ENCODE data around the gene NT5M.

The NT5M gene

DNA sequence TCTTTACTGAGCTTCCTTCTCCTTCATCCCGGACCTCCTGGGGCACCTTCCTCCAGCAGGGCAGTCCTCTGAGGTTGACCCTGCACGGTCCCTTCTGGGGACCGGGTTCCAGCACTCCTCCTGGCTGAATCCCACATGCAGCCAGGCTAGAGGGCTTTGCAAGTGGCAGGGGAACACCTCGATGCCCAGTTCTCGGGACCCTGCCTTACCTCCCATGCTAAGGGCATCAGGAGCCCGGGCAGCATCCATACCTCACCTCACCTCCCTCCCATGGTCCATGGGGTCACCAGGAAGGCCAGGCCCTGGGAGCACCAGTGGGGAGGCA is 81.1 kb downstream of the NT5M start:
- ChIA-PET CTCF (no interaction called here), POLR2A (ENCODE audit: low non-redundant PET) (no interaction called here)
- H3K27ac ChIP-seq = no peak overlapping the region
- DNase-seq (ENCODE audit: low spot score) = no peak
- TF ChIP-seq, protein P1, sequence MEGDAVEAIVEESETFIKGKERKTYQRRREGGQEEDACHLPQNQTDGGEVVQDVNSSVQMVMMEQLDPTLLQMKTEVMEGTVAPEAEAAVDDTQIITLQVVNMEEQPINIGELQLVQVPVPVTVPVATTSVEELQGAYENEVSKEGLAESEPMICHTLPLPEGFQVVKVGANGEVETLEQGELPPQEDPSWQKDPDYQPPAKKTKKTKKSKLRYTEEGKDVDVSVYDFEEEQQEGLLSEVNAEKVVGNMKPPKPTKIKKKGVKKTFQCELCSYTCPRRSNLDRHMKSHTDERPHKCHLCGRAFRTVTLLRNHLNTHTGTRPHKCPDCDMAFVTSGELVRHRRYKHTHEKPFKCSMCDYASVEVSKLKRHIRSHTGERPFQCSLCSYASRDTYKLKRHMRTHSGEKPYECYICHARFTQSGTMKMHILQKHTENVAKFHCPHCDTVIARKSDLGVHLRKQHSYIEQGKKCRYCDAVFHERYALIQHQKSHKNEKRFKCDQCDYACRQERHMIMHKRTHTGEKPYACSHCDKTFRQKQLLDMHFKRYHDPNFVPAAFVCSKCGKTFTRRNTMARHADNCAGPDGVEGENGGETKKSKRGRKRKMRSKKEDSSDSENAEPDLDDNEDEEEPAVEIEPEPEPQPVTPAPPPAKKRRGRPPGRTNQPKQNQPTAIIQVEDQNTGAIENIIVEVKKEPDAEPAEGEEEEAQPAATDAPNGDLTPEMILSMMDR (conservative IDR thresholded peaks at IDR 0.05; ENCODE audit: low read depth) = no peak

DNA sequence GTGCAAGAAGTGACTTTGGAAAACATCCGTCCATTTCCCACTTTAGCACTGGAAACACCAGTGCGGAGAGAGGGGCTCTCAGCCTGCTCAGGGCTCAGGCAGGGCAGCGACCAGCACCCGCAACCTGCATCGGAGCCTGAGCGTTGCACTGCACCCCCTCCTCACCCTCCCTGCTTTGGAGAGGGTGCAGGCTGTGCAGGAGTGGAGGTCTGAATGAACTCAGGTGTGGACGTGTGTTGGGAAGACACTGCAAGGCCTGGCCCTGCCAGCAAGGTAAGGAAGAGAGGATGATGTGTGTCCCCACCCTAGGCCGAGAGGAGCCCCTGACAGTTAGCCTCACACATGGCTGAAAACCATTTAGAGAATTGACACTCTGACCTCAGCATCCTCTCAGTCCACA is 81.8 kb downstream of the NT5M start:
- DNase-seq (ENCODE audit: low spot score) = no peak
- CTCF ChIA-PET = no interaction called here
- no peak overlapping the region for H3K27ac ChIP-seq
- POLR2A ChIA-PET (ENCODE audit: low non-redundant PET) = no interaction called here
- TF ChIP-seq, protein P1 (conservative IDR thresholded peaks at IDR 0.05; ENCODE audit: low read depth) = no peak

DNA sequence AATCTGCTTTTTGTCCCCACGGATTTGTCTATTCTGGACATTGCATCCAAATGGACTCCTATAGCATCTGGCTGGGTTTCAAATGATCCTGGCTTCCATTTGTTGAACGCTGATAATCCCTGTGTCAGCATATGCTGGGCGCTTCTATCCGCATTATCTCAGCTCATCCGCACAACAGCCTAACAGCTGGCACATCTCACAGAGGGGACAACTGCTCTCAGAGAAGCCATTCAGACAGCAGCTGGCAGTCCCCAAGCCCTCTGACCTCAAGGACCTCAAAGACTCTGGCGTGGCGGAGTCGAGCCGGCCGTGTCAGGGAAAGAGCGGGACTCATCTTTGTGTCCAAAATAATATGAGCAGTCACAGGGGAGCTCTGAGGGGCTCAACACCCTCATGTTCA is 82.3 kb downstream of the NT5M start:
- H3K27ac ChIP-seq = no peak overlapping the region

DNA sequence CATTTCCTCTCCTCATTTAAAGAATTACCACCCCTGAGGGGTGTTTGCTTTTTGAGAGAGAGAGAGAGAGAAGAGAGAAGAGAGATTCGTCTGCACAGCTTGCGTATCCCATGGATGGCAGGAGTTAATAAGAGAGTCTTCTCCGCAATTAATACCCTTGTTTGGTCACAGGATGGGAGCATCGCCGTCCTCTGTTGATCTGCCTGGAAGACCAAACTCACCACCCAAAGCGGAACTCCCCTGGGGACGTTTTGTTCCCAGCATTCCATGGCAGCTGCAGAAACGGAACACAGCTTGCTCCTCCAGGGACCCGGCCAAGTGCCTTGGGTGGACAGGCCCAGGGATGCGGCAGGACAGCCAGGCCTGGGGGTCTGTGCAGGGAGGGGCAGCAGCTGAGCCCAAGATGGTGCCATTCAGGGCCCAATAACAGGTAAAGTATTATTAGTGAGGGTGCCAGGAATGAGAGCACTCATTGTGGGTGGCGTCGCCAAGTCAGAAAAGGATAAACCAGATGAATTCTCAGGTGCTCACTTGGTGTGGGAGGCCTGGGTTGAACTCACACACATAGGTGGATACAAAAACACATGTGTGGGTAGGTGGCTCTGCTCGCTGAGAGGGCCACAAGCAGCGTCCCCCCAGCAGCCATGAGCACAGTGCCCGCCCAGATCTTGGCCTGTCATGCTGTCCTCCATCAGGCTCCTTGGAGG is 83.1 kb downstream of the NT5M start:
- DNase-seq (ENCODE audit: low spot score) = no peak
- ChIA-PET CTCF (no interaction called here), POLR2A (ENCODE audit: low non-redundant PET) (no interaction called here)
- TF ChIP-seq, protein P1 (conservative IDR thresholded peaks at IDR 0.05; ENCODE audit: low read depth) = no peak
- no peak overlapping the region for H3K27ac ChIP-seq

More for the DNA sequence above, 82.3 kb downstream of the NT5M start:
- no peak for DNase-seq (ENCODE audit: low spot score)
- ChIA-PET CTCF (no interaction called here), POLR2A (ENCODE audit: low non-redundant PET) (no interaction called here)
- TF ChIP-seq, protein P1 (conservative IDR thresholded peaks at IDR 0.05; ENCODE audit: low read depth) = no peak

DNA sequence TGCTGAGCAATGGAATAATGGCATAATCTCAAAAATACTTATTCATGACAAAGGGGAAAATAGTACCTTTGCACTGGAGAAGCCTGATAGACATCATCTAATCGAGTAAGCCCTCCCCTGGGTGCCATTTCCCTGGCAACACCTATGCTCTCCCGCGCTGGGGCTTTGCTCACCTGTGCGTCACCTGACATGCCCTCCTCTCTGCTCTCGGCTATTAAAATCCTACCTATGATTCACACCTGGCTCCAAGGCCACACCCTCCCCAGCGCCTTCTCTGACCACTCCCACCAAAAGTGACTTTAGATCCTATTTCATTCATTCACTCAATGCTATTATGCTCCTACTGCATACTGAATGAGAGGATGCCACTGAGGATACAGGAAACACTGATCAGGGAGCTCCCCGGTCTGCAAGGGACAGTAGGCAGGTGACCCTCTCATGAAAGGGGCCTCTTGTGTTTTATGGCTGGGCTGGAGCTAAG is 83.9 kb downstream of the NT5M start:
- TF ChIP-seq, protein P1 (conservative IDR thresholded peaks at IDR 0.05; ENCODE audit: low read depth) = no peak
- H3K27ac ChIP-seq = no peak overlapping the region
- CTCF ChIA-PET = interaction anchor here (1.1 kb wide), 1 partner anchor 10 kb away, joined by 4 read pairs; no protein-coding TSS in a partner anchor
- peak; percentile 86 for DNase-seq (ENCODE audit: low spot score)
- POLR2A ChIA-PET (ENCODE audit: low non-redundant PET) = no interaction called here

DNA sequence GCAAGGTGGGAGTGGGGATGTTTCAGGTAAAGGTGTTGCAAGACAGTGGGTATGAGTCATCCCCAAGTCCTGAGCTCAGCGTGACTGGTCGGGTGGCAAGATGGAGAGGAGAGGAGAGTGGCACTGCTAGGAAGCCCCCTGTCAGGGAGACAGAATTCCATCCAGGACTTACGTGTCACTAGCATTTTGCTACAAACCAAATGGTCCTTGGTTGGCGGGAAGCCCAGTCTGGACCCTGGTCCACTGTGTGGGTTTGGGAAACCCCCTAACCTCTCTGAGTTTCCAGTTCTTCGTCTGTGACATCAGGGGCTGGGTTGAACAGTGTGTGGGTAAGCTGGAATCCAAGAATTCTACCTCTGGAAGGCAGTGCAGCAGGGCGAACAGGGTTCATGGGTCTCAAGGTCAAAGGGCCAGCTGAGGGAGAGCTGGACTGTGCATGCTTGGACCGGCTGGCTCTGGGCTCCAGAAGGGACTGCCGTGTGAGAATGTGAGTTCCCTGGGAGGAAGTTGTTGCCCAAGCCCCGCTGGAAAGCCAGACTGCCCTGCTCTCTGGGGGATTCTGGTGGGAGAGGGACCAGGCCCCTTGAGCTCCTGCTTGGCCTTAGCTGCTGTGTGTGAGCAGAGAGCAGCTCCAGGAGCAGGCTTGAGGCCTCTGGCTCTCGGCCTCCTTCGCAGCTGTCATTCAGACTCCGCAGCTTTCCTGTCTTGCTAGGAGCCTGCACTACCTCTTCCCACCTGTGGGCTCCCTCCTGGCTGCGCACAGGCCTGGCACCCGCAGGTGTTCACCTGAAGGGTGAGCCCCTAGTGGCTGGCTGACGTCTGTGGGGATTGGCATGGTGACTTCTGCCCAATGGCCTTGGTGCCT is 84.6 kb downstream of the NT5M start:
- peak; percentile 66 for DNase-seq (ENCODE audit: low spot score)
- no peak overlapping the region for H3K27ac ChIP-seq
- TF ChIP-seq, protein P1 (conservative IDR thresholded peaks at IDR 0.05; ENCODE audit: low read depth) = no peak
- ChIA-PET CTCF (interaction anchor here (0.5 to 1.1 kb wide), 4 partner anchors 9 to 1513 kb away, joined by 3 to 4 read pairs (median 4); no protein-coding TSS in a partner anchor), POLR2A (ENCODE audit: low non-redundant PET) (interaction anchor here (0.5 kb wide), 1 partner anchor 109 kb away, joined by 4 read pairs; the partner anchor contains the start of gene RASD1)

All from RWPE1 (cell line).